Loucy (cell line): ENCODE data around the gene LIMA1.
A peak's percentile ranks its signal among the peaks of the same experiment; 100 is the strongest.

ENCODE experiments used
- H2AFZ ChIP-seq: fragments of 200-600 bp; sonication (generic); 2 replicates; pipeline ENCODE4 v1.6.0; 2016; ENCODE audit warnings: antibody characterized with exemption, mild to moderate bottlenecking, low read length, moderate library complexity
- H3F3A ChIP-seq: fragments of 200-600 bp; 2 replicates; pipeline ENCODE4 v1.6.0; 2016; ENCODE audit warnings: antibody characterized with exemption, low read depth, mild to moderate bottlenecking
- H3K27me3 ChIP-seq: fragments of 200-600 bp; sonication (generic); 2 replicates; pipeline ENCODE4 v1.6.1; 2014; ENCODE audit warnings: low read length, mild to moderate bottlenecking; ENCODE audit not compliant: insufficient read depth, poor library complexity, severe bottlenecking
- H3K36me3 ChIP-seq: fragments of 200-600 bp; sonication (generic); 2 replicates; pipeline ENCODE4 v1.6.1; 2016; ENCODE audit warnings: low read length; ENCODE audit not compliant: insufficient read depth
- H3K4me1 ChIP-seq: fragments of 200-600 bp; sonication (generic); 2 replicates; pipeline ENCODE4 v1.5.1; 2014; ENCODE audit warnings: low read length, mild to moderate bottlenecking; ENCODE audit not compliant: insufficient read depth, poor library complexity, severe bottlenecking
- H3K4me2 ChIP-seq: fragments of 200-600 bp; sonication (generic); 2 replicates; pipeline ENCODE4 v1.6.0; 2014; ENCODE audit warnings: antibody characterized with exemption, low read length, low read depth, mild to moderate bottlenecking; ENCODE audit not compliant: poor library complexity, severe bottlenecking
- H3K4me3 ChIP-seq: fragments of 200-600 bp; sonication (generic); 2 replicates; pipeline ENCODE4 v1.5.1; 2014; ENCODE audit warnings: low read length, mild to moderate bottlenecking, mixed read lengths; ENCODE audit not compliant: poor library complexity, severe bottlenecking
- H3K79me2 ChIP-seq: fragments of 200-600 bp; sonication (generic); 2 replicates; pipeline ENCODE4 v1.6.1; 2014; ENCODE audit warnings: low read length; ENCODE audit not compliant: insufficient read depth
- H3K9ac ChIP-seq: fragments of 200-600 bp; sonication (generic); 2 replicates; pipeline ENCODE4 v1.6.0; 2014; ENCODE audit warnings: mild to moderate bottlenecking, low read depth, low read length, moderate library complexity; ENCODE audit not compliant: poor library complexity, severe bottlenecking
- H3K9me2 ChIP-seq: fragments of 200-600 bp; sonication (generic); replicated peaks from 2 replicates; pipeline ENCODE4 v1.6.1; 2016; ENCODE audit warnings: low read depth, low read length, mixed read lengths
- H3K9me3 ChIP-seq: fragments of 200-600 bp; sonication (generic); 2 replicates; pipeline ENCODE4 v1.6.1; 2014; ENCODE audit warnings: mild to moderate bottlenecking, antibody characterized with exemption, low read length, low read depth; ENCODE audit not compliant: insufficient read depth
- H4K20me1 ChIP-seq: fragments of 200-600 bp; sonication (generic); 2 replicates; pipeline ENCODE4 v1.6.0; 2014; ENCODE audit warnings: antibody characterized with exemption, low read length, mild to moderate bottlenecking; ENCODE audit not compliant: insufficient read depth, poor library complexity, severe bottlenecking
- CTCF ChIP-seq: fragments of 200-600 bp; sonication (generic); conservative IDR thresholded peaks from 2 replicates; pipeline ENCODE4 v1.5.1; 2014; ENCODE audit warnings: mild to moderate bottlenecking, antibody characterized with exemption, low read length
- EZH2phosphoT487 ChIP-seq: fragments of 200-600 bp; IDR thresholded peaks from 2 replicates; pipeline ENCODE4 v1.6.1; 2018; ENCODE audit warnings: antibody characterized with exemption, mild to moderate bottlenecking, moderate library complexity, borderline replicate concordance

LIMA1 gene

GRCh38 chr12:50188875-50189575 lies 94.3 kb downstream of the LIMA1 start:
- peaks cover 44% of the 10 kb centered on the region for H3K4me1 ChIP-seq
- H4K20me1 ChIP-seq: no peaks in the 10 kb centered on the region

GRCh38 chr12:50188241-50188781 lies 95.0 kb downstream of the LIMA1 start:
- H3K79me2 ChIP-seq: no peaks in the 10 kb centered on the region
- no peaks in the 10 kb centered on the region for H4K20me1 ChIP-seq
- no peak overlapping the region for H3K4me3 ChIP-seq
- TF ChIP-seq CTCF: no peak
- no peak for TF ChIP-seq EZH2phosphoT487
- no peaks in the 10 kb centered on the region for H3K27me3 ChIP-seq
- H2AFZ ChIP-seq: no peak overlapping the region
- no peak overlapping the region for H3K9ac ChIP-seq
- H3K9me2 ChIP-seq: no peaks in the 10 kb centered on the region
- peaks cover 3% of the 10 kb centered on the region for H3F3A ChIP-seq
- H3K4me1 ChIP-seq: peaks cover 49% of the 10 kb centered on the region
- H3K4me2 ChIP-seq: no peak overlapping the region
- peaks cover 11% of the 10 kb centered on the region; the same call in 1 of the 2 replicates for H3K36me3 ChIP-seq
- no peaks in the 10 kb centered on the region for H3K9me3 ChIP-seq

More at GRCh38 chr12:50188875-50189575, 94.3 kb downstream of the LIMA1 start:
- Histone ChIP-seq H3K79me2 (no peaks in the 10 kb centered on the region), H2AFZ (peak overlapping the region; percentile 73), H3K36me3 (peaks cover 11% of the 10 kb centered on the region; the same call in 1 of the 2 replicates), H3K4me3 (no peak overlapping the region), H3F3A (peaks cover 2% of the 10 kb centered on the region), H3K9me2 (no peaks in the 10 kb centered on the region), H3K4me2 (peak overlapping the region; percentile 18), H3K27me3 (no peaks in the 10 kb centered on the region), H3K9ac (no peak overlapping the region), H3K9me3 (no peaks in the 10 kb centered on the region)
- TF ChIP-seq CTCF: no peak
- no peak for TF ChIP-seq EZH2phosphoT487

GRCh38 chr12:50187084-50187900 lies 96.0 kb downstream of the LIMA1 start:
- Histone ChIP-seq H3K9ac (no peak overlapping the region), H3F3A (peaks cover 3% of the 10 kb centered on the region), H3K36me3 (peaks cover 2% of the 10 kb centered on the region; the same call in 1 of the 2 replicates), H3K9me3 (no peaks in the 10 kb centered on the region), H2AFZ (no peak overlapping the region), H3K4me1 (peaks cover 52% of the 10 kb centered on the region), H3K4me3 (no peak overlapping the region), H3K4me2 (no peak overlapping the region), H3K79me2 (no peaks in the 10 kb centered on the region), H4K20me1 (no peaks in the 10 kb centered on the region), H3K9me2 (no peaks in the 10 kb centered on the region), H3K27me3 (no peaks in the 10 kb centered on the region)
- no peak for TF ChIP-seq EZH2phosphoT487
